ENCODE measurements around the gene SURF1.

SURF1 gene

DNA sequence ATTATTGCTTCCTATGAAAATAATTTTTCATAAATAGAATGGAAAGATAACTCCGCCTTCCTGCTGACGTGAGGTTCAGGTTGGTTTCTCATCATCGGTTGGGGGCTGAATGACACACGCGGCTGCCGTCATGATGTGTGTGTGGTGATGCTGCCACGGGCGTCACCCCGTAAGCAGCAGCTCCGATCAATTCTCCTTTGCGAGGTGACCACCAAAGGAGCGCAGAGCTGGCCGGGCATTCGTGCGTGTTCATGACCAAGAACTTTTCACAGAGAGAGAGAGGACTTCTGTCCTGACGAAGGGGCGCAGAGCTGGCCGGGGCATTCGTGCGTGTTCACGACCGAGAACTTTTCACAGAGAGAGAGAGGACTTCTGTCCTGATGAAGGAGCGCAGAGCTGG is 50.6 kb downstream of the SURF1 start:
- Histone ChIP-seq H3K4me3 (no peak overlapping the region), H3K9ac (ENCODE audit: insufficient read length) (no peak overlapping the region), H3K27ac (no peak overlapping the region), H3K9me3 (ENCODE audit: low read depth, low read length) (no peaks in the 10 kb centered on the region), H3K36me3 (ENCODE audit: insufficient read depth, low read length) (no peaks in the 10 kb centered on the region)
- no peak for TF ChIP-seq FOXP2 (optimal IDR thresholded peaks at IDR 0.05; ENCODE audit: control extremely low read depth, extremely low read length, insufficient read depth)
- no peak for TF ChIP-seq POLR2AphosphoS5 (IDR thresholded peaks at IDR 0.05; ENCODE audit: borderline replicate concordance, low read depth, low read length)
- no peak for TF ChIP-seq EZH2 (IDR thresholded peaks at IDR 0.05)
- DNase-seq (ENCODE audit: low read depth, low spot score): no peak

DNA sequence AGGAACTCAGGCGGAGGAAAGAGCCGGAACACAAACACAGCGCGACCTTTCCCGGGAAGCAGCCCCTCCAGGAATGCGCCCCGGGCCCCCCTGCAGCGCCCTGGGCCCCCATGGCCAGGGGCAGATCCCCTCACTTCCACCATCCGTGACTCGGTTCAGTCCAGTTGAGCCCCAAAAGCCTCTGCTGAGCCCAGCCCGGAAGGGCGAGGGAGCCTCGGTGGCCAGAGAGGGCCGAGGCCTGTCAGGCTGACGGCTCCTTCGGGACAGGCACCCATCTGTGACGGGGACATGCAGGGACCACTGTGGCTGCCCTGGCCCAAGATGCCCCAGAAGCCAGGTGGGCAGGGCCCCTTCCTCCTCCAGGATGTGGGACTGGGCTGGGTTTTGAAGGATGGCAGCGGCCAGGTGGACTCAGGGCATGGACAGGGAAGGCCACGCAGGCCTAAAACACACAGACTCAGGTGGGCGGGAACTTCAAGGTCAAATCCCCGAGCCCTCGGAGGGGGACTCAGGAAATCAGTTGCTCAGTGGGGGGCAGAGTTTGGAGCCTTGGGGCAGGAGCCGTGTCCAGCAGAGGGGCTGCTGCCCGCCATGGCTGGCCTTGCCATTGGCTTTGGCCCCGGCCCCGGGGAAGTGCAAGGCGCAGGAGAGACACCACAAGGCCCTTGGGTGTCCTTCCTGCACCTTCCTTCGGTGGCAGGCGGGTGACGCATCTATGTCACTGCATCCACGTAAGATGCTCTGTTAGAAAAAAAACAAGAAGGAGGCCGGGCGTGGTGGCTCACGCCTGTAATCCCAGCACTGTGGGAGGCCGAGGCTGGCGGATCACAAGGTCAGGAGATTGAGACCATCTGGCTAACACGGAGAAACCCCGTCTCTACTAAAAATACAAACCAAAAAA is 51.6 kb downstream of the SURF1 start:
- DNase-seq (ENCODE audit: low read depth, low spot score): no peak
- Histone ChIP-seq H3K36me3 (ENCODE audit: insufficient read depth, low read length) (no peaks in the 10 kb centered on the region), H3K27ac (no peak overlapping the region), H3K9me3 (ENCODE audit: low read depth, low read length) (no peaks in the 10 kb centered on the region), H3K4me3 (no peak overlapping the region), H3K9ac (ENCODE audit: insufficient read length) (no peak overlapping the region)
- TF ChIP-seq FOXP2 (optimal IDR thresholded peaks at IDR 0.05; ENCODE audit: control extremely low read depth, extremely low read length, insufficient read depth): no peak
- no peak for TF ChIP-seq POLR2AphosphoS5 (IDR thresholded peaks at IDR 0.05; ENCODE audit: borderline replicate concordance, low read depth, low read length)
- no peak for TF ChIP-seq EZH2 (IDR thresholded peaks at IDR 0.05)

DNA sequence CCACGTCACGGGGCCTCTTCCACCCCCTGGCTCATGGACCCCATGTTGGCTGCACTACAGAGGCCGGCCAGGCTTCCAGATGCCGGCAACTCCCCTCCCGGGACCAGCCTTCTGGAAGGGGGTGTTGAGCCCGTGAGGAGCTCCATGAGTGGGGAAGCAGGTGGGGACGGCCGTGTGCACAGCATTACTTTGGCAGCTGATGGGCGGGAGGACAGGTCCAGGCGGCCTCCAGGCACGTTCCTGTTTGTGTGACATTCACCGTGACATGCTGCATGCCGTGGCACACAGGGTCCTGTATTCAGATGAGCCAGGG is 52.2 kb downstream of the SURF1 start:
- TF ChIP-seq FOXP2 (optimal IDR thresholded peaks at IDR 0.05; ENCODE audit: control extremely low read depth, extremely low read length, insufficient read depth) (no peak), EZH2 (IDR thresholded peaks at IDR 0.05) (no peak), POLR2AphosphoS5 (IDR thresholded peaks at IDR 0.05; ENCODE audit: borderline replicate concordance, low read depth, low read length) (no peak)
- no peak overlapping the region for H3K4me3 ChIP-seq
- H3K9me3 ChIP-seq (ENCODE audit: low read depth, low read length): no peaks in the 10 kb centered on the region
- H3K9ac ChIP-seq (ENCODE audit: insufficient read length): no peak overlapping the region
- no peaks in the 10 kb centered on the region for H3K36me3 ChIP-seq (ENCODE audit: insufficient read depth, low read length)
- DNase-seq (ENCODE audit: low read depth, low spot score): no peak
- H3K27ac ChIP-seq: no peak overlapping the region

DNA sequence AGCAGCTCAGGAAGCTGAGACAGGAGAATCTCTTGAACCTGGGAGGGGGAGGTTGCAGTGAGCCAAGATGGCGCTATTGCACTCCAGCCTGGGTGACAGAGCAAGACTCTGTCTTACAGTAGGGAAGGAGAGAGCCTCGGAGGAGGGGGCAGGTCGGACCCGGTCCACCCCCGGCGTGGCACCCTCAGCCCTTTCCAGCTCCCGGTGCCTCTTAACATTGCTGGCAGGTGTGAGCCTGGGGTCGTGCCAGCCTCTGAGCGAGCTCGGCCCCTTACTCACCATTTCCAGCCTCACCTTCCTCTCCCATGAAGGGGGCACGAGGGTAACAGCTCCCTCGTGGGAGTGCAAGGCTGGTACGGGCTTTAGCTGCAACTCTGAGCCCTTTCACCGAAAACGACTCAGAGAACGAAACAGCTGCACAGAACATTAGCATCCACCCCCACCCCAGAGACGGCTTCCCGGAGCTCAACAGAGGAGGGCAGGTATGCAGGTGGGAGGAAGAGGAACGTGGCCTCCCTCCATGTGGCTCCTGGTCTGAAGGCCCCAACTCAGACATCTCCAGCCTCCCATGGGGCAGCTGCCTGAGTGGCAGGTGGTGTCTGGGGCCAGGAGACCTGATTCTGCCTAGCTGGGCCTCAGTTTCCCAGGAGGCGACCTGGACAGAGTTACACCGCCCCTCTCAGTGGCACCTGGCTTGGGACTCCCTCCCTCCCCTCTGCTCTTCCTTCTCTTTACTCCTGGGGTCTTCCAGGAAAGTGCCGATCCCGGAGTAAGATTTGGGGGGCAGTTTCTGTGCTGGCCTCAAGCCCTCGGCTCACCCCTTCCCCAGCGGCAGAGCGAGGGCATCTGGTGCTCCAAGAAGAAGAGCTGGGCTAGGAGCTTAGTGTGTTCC is 52.8 kb downstream of the SURF1 start:
- Histone ChIP-seq H3K27ac (no peak overlapping the region), H3K36me3 (ENCODE audit: insufficient read depth, low read length) (no peaks in the 10 kb centered on the region), H3K9ac (ENCODE audit: insufficient read length) (no peak overlapping the region), H3K4me3 (no peak overlapping the region), H3K9me3 (ENCODE audit: low read depth, low read length) (no peaks in the 10 kb centered on the region)
- no peak for TF ChIP-seq EZH2 (IDR thresholded peaks at IDR 0.05)
- no peak for DNase-seq (ENCODE audit: low read depth, low spot score)
